NCI-H748 treated with DMSO at 0.1 percent for 48 hours (cell line): ENCODE data around the gene ATP11A.

Experiments
- DNase-seq: peaks from one replicate; lab custom pipeline; 2025; lab: John Stamatoyannopoulos, UW

Gene ATP11A

DNA sequence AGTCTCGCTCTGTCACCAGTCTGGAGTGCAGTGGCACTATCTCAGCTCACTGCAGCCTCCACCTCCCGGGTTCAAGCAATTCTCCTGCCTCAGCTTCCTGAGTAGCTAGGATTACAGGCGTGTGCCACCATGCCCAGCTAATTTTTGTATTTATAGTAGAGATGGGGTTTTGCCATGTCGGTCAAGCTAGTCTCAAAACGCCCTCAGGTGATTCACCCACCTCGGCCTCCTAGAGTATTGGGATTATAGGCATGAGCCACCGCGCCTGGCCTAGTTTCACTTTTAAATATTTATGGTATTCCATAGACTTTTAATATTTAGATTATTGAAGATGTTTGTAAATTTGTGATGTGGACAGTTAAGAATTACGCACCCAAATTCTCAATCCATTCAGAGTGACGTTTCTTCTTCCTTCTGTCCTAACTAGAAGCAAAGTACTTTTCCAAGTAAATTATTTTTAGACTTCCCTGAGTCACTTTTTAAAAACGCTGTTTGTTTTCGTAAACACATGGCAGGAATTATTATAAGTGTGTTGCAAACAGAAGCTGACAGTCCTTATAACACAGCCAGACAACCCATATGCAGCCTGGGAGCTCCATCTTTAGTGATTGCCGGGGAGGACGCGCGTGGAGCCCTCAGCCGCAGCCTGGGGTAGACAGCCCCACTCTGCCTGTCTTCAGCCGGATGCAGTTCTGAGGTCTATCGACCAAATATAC is 131.7 kb downstream of the ATP11A start:
- DNase-seq, result no peak

DNA sequence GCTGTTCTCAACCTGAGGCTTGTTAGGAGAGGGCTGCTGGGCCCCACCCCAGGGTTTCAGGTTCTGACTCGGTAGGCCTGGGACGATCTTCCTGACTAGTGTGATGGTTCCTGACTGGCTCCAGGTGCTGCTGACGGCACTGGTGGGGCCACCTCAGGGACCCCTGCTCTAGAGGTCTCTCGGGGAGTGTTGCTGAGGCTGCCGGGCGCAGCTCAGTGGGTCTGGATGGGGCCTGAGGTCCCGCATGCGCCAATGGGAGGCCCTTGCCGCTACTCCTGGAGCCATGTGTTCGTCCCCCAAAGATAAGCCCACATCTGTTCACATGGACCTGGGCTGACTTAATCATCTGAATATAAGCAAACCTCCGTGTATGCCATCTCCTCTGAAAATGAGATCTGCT is 133.0 kb downstream of the ATP11A start:
- no peak for DNase-seq

DNA sequence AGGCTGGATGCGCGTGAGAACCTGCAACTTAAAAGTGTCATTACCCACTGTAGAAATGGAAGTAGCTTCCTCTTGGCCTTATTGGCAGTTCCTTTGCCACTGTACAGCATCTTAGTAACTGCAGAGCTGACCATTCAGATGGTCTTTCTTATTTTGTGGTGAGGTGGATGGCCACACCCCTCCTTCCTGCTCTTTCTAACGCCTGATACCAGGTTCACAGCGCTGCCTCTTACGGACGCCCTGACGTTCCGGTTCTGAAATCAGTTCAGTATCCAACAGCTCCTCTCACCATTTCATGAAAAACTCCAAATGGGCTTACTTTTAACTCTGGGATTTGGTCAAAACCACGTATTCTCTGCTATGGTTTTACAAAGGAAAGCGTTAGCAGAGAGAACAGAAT is 134.6 kb downstream of the ATP11A start:
- no peak for DNase-seq

DNA sequence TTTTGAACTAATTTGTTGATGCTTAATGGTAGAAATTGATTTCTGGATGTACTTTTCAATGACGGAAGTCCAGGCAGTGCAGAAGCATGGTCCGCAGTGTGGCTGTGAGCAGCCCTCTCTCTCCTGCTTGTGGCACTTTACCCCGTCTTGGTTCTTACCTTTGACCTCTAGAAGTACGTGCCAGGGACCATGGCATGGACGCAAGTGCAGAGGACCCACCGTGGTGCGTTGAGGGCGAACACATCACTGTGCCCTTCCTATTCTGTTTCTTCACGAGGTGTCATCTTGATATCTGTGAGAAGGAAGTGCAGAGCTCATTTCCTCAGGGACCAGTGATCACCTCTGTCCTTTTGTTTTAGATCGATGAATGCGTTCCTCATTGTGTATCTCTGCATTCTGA is 135.2 kb downstream of the ATP11A start:
- DNase-seq, result no peak

DNA sequence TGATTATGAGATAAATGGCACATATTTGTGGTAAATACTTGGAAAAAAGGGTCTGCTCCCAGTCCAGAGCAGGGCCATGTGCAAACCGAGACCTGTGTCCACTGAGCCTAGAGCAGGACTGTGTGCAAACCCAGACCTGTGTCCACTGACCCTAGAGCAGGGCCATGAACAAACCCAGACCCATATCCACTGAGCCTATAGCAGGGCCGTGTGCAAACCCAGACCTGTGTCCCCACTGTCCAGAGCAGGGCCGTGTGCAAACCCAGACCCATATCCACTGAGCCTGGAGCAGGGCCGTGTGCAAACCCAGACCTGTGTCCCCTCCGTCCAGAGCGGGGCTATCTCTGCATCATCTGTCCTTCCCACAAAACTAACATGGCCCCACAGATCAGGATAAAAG is 136.0 kb downstream of the ATP11A start:
- DNase-seq, result no peak

DNA sequence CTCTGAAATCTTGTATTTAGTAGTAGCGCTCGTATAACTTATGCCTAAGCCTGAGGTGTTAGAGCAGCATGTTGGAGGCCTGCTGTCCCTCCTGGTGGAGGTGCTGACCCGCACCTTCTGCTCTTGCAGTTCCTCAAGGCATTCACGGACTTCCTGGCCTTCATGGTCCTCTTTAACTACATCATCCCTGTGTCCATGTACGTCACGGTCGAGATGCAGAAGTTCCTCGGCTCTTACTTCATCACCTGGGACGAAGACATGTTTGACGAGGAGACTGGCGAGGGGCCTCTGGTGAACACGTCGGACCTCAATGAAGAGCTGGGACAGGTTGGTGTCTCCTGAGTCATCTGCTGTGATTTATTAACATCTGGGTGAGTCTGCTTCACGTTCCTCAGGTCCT is 136.7 kb downstream of the ATP11A start:
- DNase-seq, result no peak

DNA sequence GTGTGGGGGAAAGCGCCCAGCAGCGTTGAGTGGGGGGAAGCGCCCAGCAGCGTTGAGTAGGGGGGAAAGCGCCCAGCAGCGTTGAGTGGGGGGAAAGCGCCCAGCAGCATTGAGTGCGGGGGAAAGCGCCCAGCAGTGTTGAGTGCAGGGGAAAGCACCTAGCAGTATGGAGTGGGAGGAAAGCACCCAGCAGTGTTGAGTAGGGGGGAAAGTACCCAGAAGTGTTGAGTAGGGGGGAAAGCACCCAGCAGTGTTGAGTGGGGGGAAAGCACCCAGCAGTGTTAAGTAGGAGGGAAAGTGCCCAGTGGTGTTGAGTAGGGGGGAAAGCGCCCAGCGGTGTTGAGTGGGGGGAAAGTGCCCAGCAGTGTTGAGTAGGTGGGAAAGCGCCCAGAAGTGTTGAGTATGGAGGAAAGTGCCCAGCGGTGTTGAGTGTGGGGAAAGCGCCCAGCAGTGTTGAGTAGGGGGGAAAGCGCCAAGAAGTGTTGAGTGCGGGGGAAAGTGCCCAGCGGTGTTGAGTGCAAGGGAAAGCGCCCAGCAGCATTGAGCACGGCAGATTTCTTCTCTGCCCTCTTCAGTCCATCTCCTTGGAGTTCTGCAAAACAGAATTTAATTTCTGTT is 138.4 kb downstream of the ATP11A start:
- no peak for DNase-seq

DNA sequence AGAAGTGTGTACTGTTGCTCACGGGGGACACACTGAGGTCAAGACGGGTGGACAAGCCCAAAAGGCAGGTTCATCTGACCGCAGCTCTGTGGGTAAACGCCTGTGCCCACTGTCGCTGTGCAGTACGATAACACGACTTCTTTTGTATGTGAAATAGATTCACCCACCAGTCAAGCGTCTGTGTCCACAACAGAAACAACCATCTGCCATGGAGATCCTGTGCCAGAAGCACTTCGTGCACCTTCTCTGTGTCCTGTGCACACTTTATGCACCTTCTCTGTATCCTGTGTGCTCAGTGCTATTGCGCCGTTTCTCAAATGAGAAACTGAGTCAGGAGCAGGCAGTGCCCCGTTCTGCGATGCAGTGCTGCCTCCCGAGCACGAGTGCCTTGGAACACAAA is 138.9 kb downstream of the ATP11A start:
- no peak for DNase-seq

DNA sequence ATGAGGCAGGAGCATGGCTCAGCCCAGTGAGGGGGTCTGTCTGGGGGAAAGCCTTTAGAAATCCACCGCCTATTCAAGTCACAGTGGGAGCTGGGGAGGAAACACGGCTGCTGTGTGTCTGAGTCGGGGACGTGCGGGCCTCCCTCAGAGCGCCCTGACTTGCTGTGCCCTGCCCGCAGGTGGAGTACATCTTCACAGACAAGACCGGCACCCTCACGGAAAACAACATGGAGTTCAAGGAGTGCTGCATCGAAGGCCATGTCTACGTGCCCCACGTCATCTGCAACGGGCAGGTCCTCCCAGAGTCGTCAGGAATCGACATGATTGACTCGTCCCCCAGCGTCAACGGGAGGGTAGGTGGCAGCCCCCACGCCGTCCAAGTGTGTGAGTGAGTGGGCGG is 141.4 kb downstream of the ATP11A start:
- DNase-seq, result no peak

DNA sequence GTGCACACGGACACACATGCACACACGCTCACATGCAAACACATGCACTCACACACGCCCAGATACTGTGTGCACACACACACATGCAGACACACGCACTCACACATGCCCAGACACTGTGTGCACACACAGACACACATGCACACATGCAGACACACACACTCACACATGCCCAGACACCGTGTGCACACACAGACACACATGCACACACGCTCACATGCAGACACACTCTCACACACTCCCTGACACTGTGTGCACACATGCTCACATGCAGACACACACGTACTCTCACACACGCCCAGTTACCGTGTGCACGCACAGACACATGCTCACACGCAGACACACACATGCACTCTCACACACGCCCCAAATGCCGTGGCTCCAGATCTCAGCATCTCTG is 142.0 kb downstream of the ATP11A start:
- DNase-seq, result no peak

DNA sequence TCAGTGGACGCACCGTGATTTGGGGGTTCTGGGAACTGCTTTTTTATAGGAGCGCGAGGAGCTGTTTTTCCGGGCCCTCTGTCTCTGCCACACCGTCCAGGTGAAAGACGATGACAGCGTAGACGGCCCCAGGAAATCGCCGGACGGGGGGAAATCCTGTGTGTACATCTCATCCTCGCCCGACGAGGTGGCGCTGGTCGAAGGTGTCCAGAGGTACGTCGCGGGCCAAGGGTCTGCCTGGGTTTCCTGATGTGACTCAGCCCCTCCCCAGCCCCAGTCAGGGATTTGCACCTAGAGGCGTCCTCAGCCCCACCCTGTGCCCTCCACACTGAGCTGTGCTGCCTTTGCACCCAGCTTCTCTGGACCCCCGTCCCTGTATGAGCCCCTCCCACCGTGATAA is 143.0 kb downstream of the ATP11A start:
- no peak for DNase-seq

DNA sequence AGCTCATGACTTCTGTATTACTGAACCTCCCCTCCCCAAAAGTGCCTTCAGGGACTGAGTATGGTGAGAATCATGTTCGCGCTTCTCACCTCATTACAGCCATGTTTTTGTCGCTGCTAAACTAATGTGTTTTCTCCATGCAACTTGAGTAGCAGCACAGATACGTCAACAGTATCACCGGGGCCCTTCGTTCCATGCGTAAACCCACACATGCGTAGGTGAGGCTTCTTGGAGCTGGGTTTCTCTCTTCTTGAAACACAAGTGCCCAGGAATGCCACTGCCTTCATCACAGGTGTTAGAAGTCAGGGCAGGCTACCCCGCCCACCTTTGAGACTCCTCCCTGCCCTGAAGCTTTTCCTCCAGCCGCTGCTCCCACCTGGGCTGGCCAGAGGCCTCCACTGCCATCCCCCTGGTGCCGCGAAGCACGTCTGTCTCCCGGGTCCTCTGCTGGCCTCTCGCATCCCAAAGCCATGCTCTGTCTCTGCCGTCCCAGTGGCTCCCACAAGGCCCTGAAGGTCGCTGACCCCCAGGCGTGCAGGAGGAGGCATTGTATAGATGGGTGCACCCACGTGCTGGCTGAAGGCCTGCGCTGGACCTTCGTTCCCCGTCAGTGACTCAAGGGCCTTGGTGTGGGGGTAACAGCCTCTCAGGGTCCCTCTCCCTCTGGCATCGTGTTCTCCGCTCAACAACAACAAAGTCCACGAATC is 143.9 kb downstream of the ATP11A start:
- no peak for DNase-seq

DNA sequence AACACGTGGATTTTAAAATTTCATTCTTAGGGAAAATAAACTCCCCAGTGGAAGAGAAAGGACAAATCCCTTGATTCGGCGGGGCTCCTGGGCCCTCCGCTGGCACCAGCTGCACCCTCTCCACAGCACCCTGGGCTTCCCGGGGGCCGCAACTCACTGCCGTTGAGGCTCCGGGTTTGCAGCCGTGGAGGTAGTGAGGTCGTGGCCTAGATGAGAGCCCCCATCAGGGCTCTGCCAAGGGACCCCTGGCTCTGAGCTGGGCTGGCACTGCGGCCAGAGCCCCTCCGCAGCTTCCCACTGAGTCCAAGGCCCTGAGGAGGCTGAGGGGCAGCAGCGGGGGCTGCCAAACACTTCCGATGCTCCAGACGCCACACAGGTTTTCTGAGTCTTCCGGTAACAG is 145.5 kb downstream of the ATP11A start:
- DNase-seq, result no peak

DNA sequence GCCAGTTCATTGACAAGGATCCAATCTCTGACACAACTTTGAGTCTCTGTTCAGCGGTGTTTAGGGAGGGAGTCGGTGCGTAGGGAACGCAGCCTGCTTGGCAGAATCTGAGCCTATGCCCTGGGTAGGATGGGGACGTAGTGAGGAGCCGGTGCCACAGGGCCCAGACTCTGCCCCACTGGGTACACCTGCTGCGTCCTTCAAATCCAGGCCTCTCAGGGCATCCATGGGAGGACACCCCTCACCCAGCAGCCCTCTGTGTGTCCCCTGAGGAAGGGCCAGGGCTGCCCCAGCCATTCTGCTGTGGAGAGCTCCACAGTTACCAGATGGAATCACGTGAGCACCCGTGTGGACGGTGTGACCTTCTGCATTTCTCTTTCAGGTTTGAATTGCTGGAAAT is 146.0 kb downstream of the ATP11A start:
- no peak for DNase-seq

DNA sequence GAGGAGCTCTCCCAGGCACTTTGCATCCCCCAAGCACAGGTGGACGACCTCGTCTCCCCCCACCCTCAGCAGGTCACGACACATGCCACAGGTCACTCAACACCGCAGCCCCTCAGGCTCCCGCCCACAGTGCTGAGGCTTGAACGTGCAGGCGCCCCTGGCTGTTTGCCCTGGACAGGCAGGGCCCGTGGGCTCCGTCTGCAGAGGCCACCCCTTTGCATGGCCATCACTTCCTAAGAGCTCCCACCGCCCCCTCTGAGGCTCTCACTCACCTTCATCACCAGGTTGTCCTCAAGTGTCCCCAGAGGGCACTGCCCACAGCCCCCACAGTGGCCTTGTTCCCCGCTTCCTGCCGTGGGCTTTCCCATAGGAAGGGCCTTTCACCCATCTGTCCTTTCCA is 147.1 kb downstream of the ATP11A start:
- DNase-seq, result no peak

DNA sequence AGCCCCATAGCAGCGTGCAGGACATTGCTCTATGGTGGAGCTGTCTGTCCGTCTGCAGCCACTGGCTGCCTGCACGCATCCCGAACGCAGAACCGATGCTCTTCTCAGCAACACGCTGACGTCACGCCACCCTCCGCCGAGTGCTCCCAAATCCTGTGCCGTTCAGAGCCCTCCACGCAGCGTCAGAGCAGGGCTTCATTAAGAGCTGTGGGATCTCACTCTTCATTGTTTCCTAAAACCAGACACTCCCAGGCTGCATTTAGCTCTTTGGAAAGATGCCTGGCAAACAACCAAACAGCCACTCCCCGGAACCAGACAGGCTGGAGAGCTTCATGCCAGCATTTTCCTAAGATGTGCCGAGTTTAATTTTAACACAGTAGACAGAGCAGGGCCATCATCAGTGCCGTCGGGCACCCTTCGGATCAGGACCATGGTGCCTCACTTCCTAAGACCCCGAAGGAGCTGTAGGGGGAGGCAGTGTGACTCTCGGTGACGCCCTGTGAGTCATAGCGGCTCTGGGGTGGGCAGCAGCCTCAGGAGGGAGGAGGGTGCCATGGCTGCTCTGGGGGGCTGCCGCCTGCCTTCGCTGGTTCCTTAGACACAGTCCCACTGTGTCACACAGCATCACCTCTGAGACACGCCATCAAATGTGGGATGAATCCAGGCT is 147.7 kb downstream of the ATP11A start:
- no peak for DNase-seq

DNA sequence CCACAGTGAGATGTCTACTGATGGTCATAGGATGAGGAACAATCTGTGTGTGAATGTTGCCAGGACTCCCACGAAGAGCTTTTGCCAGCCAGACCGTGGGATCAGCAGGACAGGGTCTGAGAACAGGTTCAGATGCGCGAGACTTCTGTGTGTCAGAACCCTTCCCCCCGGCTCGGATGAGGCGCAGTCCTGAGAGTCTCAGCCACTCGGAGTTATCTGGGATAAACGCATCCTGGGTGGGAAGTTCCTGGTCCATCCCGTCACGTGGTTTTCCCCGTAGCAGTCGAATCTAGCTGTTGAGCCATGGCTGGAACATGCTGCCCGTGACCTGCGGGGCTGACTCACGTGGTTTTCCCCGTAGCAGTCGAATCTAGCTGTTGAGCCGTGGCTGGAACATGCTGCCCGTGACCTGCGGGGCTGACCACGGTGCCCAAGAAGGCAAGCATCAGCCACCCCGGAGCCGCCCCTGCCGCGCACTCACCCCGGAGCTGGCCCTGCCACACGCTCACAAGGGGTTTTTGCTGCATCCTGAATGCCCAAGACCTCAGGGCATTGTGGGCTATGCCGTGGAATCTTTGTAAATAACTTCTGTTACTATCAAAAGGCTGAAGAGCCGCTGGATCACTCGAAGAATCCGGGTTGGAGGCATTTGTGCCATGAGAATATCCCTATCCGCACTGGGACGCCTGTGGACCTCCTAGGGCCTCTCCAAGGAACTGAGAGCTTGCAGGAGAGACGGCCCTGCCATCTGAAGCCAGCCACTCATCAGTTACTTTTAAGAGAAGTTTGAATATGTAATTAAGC is 148.4 kb downstream of the ATP11A start:
- DNase-seq, result no peak

DNA sequence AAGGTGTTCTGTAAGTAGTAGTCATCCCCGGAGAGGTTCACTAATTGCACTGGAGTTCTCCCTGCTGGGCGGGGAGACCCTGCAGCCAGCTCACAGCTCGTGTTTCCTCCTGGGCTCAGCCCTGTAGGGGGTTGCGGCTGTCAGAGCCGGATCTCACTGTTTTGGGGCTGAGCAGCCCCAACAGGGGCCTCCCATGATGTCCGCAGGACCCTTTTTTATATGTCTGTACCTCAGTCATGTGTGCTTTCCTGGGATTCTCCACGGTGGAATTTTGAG is 148.9 kb downstream of the ATP11A start:
- no peak for DNase-seq

DNA sequence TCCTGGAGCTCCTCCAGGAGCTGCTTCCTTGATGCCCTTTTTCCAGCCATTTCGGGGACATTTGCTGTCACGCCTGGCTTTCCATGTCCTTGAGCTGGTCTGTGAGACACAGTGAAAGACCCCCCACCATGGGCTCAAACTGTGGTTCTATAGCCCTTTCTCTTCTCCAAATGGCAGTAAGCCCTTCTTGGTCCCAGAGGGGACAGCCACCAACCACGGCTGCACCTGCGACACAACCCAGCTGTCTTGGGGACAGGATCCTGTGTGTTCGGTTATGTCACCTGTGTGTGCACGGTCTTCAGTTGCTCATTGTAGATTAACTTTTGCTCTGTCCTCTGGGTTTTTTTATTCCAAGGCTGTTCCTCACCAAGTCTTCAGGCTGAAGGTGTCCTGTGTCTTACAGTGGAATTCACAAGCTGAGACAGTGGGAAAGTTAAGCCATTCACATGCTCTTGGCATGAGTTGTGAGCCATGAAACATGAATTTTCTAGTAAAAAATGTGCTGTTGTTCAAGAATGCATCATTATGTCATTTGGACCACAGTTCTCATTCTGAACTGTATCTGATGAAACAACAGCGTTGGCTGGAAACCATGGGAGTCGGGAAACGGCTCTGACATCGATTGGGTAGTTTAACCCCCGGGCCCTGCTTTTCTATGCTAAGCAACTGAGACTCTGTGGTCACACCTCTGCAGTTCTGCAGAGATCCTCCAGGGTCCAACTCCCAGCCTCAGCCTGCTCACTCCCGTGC is 149.7 kb downstream of the ATP11A start:
- no peak for DNase-seq

DNA sequence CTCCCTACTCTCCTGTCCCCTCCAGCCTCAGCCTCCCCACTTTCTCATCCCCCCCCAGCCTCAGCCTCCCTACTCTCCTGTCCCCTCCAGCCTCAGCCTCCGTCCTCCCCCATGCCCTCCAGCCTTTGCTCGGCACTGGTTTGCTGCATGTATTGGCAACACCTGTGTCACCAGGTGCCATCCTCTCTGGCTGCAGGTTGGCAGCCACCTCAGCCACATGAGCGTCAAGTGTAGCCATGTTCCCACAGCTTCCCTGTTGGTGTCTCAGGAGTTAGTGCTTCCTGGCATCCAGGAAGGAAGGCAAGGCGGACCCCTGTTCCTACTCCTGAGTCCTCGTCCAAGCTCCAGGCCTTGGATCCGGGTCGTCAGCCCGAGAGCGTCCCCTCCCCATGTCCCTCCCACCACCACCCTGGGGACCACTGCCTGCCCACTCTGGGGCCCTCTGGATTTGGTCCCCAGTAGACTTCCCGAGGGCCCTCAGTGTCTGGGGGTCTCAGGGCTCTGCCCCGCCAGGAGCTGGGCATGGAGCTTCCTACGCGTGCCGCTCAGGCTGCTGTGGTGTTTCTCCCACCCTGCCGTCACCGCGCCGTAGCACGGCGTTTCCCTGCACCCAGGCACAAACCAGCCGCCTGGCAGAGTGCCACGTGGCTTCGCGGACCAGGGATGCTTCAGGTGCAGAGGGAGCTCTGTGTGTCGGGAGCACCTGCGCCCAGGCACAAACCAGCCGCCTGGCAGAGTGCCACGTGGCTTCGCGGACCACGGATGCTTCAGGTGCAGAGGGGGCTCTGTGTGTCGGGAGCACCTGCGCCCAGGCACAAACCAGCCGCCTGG is 150.8 kb downstream of the ATP11A start:
- DNase-seq, result no peak
